Activated CD8-positive, alpha-beta memory T cell treated with anti-CD3 and anti-CD28 coated beads for 24 hours (primary cell): ENCODE data around the gene FAM171A1.
A peak's percentile ranks its signal among the peaks of the same experiment; 100 is the strongest.

Experiments used
- DNase-seq: peaks from one replicate; pipeline ENCODE4 v3.0.0-alpha.2; 2020

Gene FAM171A1

GRCh38 chr10:15373199-15373598 lies 2.1 kb upstream of the FAM171A1 start:
- DNase-seq: no peak

GRCh38 chr10:15370212-15370855 lies 755 bp downstream of the FAM171A1 start:
- peak; percentile 66 for DNase-seq

GRCh38 chr10:15369256-15370211 lies 1.6 kb downstream of the FAM171A1 start:
- DNase-seq: peak; percentile 55

- no peak for DNase-seq
Observed at GRCh38 chr10:15368101-15368855, 2.8 kb downstream of the FAM171A1 start.

GRCh38 chr10:15367296-15368085 lies 3.6 kb downstream of the FAM171A1 start:
- no peak for DNase-seq

- DNase-seq: no peak
Observed at GRCh38 chr10:15365692-15366091, 5.4 kb downstream of the FAM171A1 start.

GRCh38 chr10:15364001-15364400 lies 7.1 kb downstream of the FAM171A1 start:
- no peak for DNase-seq

- no peak for DNase-seq
Observed at GRCh38 chr10:15363031-15363430, 8.1 kb downstream of the FAM171A1 start.

- no peak for DNase-seq
Observed at GRCh38 chr10:15361131-15361530, 10.0 kb downstream of the FAM171A1 start.

- no peak for DNase-seq
Observed at GRCh38 chr10:15360566-15360965, 10.5 kb downstream of the FAM171A1 start.

GRCh38 chr10:15353471-15354017 lies 17.5 kb downstream of the FAM171A1 start:
- no peak for DNase-seq

- no peak for DNase-seq
Observed at GRCh38 chr10:15352836-15353235, 18.3 kb downstream of the FAM171A1 start.

- DNase-seq: no peak
Observed at GRCh38 chr10:15352201-15352600, 18.9 kb downstream of the FAM171A1 start.

GRCh38 chr10:15351099-15351820 lies 19.8 kb downstream of the FAM171A1 start:
- DNase-seq: no peak

GRCh38 chr10:15349112-15349511 lies 22.0 kb downstream of the FAM171A1 start:
- no peak for DNase-seq

- DNase-seq: no peak
Observed at GRCh38 chr10:15348579-15348978, 22.5 kb downstream of the FAM171A1 start.

- no peak for DNase-seq
Observed at GRCh38 chr10:15347150-15347549, 23.9 kb downstream of the FAM171A1 start.

- no peak for DNase-seq
Observed at GRCh38 chr10:15346440-15347141, 24.5 kb downstream of the FAM171A1 start.

GRCh38 chr10:15345450-15345849 lies 25.6 kb downstream of the FAM171A1 start:
- no peak for DNase-seq

- no peak for DNase-seq
Observed at GRCh38 chr10:15344876-15345285, 26.2 kb downstream of the FAM171A1 start.
